ENCODE measurements around the gene CCDC183. TPM values are rescaled to one million over a fixed set of nuclear protein-coding genes. Genes with fewer than 3 reads are reported as not detected.
"Not testable (repeated sequence)": the region's sequence is repeated elsewhere in the genome, so short reads cannot be mapped to it uniquely, and the experiment has no call there.

The CCDC183 gene
- polyA plus RNA-seq, 4 donors: 3.7 to 7.7 (median 5.4) TPM

- no peak for DNase-seq (ENCODE audit: low read depth in 4 of 4, low spot score in 2 of 4)
Observed at GRCh38 chr9:136784249-136784996, 11.7 kb upstream of the CCDC183 start.

- DNase-seq (ENCODE audit: low read depth in 4 of 4, low spot score in 2 of 4): no peak
Observed at GRCh38 chr9:136784997-136785361, 11.2 kb upstream of the CCDC183 start.

- DNase-seq (ENCODE audit: low read depth in 4 of 4, low spot score in 2 of 4): not testable (repeated sequence)
Observed at GRCh38 chr9:136785565-136786355, 10.4 kb upstream of the CCDC183 start.

GRCh38 chr9:136786451-136786850 lies 9.7 kb upstream of the CCDC183 start:
- DNase-seq (ENCODE audit: low read depth in 4 of 4, low spot score in 2 of 4): no peak

- DNase-seq (ENCODE audit: low read depth in 4 of 4, low spot score in 2 of 4): not testable (repeated sequence)
Observed at GRCh38 chr9:136786983-136787382, 9.2 kb upstream of the CCDC183 start.

- no peak for DNase-seq (ENCODE audit: low read depth in 4 of 4, low spot score in 2 of 4)
Observed at GRCh38 chr9:136787690-136788400, 8.3 kb upstream of the CCDC183 start.

GRCh38 chr9:136788644-136789522 lies 7.3 kb upstream of the CCDC183 start:
- not testable (repeated sequence) for DNase-seq (ENCODE audit: low read depth in 4 of 4, low spot score in 2 of 4)

- DNase-seq (ENCODE audit: low read depth in 4 of 4, low spot score in 2 of 4): no peak
Observed at GRCh38 chr9:136789523-136789937, 6.6 kb upstream of the CCDC183 start.

GRCh38 chr9:136790640-136791515 lies 5.3 kb upstream of the CCDC183 start, which contains the start of gene TMEM141:
TSS of gene TMEM141 (plus strand) at chr9:136791344. CDS start at chr9:136791371, 27 bp downstream.
- DNase-seq (ENCODE audit: low read depth in 4 of 4, low spot score in 2 of 4): peak; percentile 87 to 99 (median 96)

GRCh38 chr9:136791516-136792276 lies 4.4 kb upstream of the CCDC183 start:
- DNase-seq (ENCODE audit: low read depth in 4 of 4, low spot score in 2 of 4): no peak

- no peak for DNase-seq (ENCODE audit: low read depth in 4 of 4, low spot score in 2 of 4)
Observed at GRCh38 chr9:136792321-136793085, 3.6 kb upstream of the CCDC183 start.

- DNase-seq (ENCODE audit: low read depth in 4 of 4, low spot score in 2 of 4): no peak
Observed at GRCh38 chr9:136793086-136793946, 2.8 kb upstream of the CCDC183 start.

GRCh38 chr9:136794281-136794999 lies 1.7 kb upstream of the CCDC183 start:
- DNase-seq (ENCODE audit: low read depth in 4 of 4, low spot score in 2 of 4): no peak

- no peak for DNase-seq (ENCODE audit: low read depth in 4 of 4, low spot score in 2 of 4)
Observed at GRCh38 chr9:136795000-136795348, 1.2 kb upstream of the CCDC183 start.

GRCh38 chr9:136796775-136797347 lies 723 bp downstream of the CCDC183 start:
- not testable (repeated sequence) for DNase-seq (ENCODE audit: low read depth in 4 of 4, low spot score in 2 of 4)

GRCh38 chr9:136798708-136799078 lies 2.6 kb downstream of the CCDC183 start:
- no peak for DNase-seq (ENCODE audit: low read depth in 4 of 4, low spot score in 2 of 4)

Measured in left renal cortex interstitium (tissue), 4 donors.